Activated CD8-positive, alpha-beta memory T cell treated with anti-CD3 and anti-CD28 coated beads for 48 hours (primary cell): ENCODE measurements around the gene TMEM169.
"Not testable (repeated sequence)": the region's sequence is repeated elsewhere in the genome, so short reads cannot be mapped to it uniquely, and the experiment has no call there.

Source experiments
- DNase-seq, 3 experiments: peaks; one replicate each; pipeline ENCODE4 v3.0.0-alpha.2; 2020; ENCODE audit warnings: low read depth in 2 of 3, low spot score in 2 of 3

Gene TMEM169

DNA sequence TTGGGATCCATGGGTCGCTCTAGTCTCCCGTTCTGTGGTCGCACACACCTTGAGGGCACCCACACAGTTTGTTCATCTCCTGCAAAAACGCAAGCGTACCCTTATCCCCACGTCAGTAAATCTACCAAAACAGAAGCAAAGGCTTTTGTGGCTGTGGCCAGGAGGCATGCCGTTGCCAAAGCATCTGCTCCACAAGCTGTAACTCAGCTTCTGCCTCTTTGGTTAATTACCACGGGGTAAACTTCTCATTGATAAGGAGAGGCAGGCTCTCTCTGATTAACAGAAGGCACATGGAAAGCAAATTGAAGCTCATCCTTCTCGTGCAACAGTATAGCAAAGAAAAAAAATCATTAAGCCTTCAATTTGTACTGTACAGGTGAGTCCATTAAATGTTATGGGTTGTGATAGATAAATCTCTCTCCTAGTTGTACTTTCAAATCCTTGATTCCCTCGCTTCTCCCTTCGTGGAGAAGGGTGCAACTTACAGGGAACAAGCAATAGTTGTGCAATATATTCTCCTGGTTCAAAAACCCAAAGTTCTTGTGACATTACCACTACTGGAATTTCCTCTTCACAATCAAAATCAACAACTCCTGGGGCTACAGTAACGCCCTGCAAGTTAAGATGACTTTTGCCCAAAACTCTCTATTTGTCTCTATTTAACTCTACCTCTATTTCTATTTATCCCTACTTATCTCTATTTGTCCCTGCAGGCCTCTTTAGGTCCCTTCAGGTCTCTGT, 10.4 kb upstream of the TMEM169 start:
- DNase-seq, result no peak

DNA sequence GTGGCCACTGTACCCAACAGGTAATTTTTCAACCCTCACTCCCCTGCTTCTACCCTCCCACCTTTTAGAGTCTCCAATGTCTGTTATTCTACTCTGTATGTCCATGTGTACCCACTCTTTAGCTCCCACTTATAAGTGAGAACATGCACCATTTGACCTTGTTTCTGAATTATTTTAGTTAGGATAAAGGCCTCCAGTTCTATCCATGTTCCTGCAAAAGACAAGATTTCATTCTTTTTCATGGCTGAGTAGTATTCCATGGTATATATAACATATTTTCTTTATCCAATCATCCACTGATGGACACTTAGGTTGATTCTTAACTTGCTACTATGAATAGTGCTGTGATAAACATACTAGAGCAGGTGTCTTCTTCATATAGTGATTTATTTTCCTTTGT, 9.2 kb upstream of the TMEM169 start:
- DNase-seq, result no peak

DNA sequence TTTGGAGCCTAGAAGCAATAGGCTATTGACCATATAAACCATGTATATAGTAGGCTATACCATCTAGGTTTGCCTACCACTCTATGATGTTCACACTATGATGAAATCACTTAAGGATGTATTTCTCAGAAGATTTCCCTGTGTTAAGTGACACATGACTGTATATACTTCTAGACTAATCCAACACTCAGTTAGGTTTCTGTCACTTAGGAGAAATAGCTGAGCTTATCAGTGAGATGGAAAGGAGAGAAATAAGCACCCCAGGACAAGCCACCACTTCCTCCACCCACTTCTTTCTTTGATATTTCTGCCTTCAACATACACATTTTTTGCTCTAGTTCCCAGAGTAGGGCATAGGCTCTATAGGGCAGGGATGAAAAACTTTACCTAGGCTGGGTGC, 7.9 kb upstream of the TMEM169 start:
- no peak for DNase-seq

DNA sequence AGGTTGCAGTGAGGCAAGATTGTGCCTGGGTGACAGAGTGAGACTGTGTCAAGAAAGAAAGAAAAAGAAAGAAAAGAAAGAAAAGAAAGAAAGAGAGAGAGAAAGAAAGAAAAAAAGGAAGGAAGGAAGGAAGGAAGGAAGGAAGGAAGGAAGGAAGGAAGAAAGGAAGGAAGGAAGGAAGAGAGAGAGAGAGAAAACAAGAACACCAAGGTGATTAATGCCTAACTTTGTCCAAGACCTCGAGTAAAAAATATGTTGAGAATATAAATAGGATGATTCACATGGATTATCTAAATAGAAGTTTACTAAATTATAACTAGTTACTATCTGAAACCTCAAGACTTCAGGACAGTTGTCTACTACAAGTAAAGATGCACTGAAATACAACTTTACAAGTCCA, 7.3 kb upstream of the TMEM169 start:
- no peak for DNase-seq

DNA sequence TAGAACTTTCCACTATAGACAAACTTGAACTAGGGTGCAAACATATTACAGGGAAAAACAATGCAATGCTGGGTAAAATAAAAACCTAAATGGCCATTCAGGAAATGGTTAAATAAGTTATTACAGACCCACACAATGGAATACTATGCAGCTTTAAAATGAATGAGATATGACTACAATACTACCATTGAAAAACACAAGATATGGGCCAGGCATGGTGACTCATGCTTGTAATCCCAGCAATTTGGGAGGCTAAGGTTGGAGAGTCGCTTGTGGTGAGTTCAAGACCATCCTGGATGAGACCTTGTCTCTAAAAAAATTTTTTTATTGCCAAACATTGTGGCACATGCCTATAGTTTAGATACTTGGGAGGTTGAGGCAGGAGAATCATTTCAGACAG, 6.9 kb upstream of the TMEM169 start:
- no peak for DNase-seq

DNA sequence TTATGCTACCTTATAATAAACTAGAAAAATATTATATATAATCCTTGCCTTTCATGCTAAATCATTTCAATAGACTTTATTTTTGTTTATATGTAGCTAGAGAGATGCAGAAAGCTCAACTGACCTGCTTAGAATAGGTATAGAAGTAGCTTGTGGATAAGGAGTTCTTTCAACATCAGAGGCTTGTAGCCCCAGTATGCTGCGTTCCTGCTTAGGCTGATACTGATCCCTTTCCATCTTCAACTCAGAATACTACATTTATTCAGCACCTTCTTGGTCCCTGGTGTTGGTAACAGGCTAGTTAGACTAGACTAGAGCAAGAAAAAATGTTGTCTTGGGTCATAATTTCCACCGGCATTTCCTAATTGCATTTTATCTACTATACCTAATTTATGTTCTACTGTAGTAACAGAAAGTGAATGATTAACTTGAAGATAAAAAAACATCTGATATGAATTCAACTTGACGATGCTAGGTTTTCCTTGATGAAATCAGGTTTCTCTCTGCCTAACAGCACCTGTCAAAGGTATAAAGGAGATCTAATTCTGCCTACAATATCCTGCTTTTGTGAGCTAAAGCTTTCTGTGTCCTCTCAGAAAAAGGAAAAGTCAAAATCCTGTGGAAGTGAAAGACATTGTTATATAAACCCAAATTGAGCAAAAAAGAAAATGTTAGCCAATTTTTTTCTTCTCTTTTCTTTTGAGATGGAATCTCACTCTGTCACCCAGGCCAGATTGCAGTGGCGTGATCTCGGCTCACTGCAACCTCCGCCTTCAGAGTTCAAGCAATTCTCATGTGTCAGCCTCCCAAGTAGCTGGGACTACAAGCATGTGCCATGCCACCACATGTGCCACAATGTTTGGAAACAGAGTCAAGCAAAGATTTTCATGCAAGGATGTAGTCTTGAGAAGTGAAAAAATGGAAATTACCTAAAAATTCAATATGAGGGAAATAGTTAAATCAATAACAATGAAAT, 5.9 kb upstream of the TMEM169 start:
- DNase-seq, result no peak

DNA sequence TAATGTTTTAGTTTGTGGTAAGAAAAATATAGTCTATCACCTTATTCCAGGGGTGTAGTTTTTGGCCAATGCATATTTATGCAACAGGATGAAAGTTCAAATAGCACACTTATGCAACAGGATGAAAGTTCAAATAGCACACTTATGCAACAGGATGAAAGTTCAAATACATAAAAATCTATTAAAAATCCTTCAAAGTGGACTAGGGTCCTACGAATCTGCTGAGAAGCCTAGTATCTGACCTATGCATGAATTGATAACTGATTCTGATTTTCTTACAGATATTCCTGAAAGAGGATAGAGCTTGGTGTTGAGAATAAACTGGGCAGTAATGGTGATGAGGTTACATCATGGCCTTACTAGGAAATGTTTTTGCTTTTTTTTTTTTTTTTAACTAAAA, 2.9 kb upstream of the TMEM169 start:
- no peak for DNase-seq

DNA sequence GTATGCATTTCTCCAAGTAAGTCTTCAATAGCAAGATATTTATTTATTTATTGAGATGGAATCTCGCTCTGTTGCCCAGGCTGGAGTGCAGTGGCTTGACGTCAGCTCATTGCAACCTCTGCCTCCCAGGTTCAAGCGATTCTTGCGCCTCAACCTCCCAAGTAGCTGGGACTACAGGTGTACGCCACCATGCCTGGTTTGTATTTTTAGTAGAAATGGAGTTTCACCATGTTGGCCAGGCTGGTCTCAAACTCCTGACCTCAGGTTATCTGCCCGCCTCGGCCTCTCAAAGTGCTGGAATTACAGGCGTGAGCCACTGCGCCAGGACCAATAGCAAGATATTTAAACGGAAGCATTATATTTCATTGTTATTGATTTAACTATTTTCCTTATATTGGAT, 1.7 kb upstream of the TMEM169 start:
- DNase-seq, result not testable (repeated sequence)

DNA sequence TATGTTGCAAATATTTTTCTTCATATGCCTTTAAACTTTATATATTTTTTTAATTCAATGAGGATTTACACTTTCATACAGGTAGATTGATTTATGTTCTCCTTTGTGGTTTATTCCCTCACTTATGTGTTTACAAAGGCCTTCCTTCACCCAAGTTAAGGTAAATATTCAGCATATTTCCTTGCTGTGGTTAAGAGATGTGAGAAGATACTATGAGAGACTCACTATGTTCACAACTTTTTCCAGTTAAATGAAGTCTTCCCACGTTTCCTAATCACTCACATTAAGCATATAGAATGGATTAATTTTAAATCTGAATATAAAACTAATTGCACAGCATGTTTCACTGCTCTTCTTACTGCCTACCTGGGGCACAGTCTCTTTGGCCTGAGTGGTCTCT, 707 bp upstream of the TMEM169 start:
- no peak for DNase-seq

DNA sequence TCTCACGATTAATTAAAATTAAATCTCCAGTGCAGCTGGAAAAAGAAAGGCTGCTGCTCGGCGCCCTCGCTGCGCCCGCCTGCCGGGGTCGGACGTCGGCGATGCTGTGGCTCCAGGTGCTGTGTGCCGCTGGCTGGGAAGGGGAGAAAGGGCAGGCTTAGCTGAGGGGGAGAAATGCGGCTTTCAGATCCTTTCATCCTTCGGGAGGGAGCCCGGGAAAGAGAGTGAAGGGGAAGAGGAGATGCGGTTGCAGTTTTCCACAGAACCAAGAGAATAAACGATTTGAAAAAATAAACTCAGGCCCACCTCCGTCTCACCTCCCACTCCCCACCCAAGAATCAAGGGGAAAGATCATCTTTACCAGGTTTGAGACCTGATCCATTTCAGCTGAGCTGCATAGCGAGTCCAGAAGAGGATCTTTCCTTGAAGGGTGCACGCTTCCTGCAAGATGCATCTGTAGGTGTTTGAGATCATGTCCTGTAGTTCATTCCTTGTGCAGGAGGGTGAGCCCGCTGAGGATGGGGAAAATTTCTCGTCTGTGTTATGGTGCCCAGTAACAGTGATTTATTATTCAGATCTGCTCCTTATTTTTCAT, 495 bp downstream of the TMEM169 start:
- no peak for DNase-seq

DNA sequence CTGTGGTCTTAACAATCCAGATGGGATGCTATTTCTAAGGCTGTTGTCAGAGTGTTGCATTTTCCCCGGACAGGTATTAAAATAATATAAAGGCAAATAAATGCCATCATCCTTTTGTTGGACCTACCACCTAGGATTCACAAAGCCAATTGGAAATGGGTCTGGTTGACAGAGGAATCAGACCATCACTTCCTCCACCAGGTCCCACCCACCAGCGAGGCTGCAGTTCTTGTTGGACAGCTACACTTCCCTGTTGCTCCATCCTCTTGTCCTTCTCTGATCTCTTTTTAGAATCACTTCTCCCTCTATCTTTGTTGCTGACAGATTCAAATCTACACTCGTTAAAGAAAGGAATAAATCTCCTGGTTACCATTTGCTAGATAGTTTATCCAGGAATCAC, 1.1 kb downstream of the TMEM169 start:
- DNase-seq, result no peak

DNA sequence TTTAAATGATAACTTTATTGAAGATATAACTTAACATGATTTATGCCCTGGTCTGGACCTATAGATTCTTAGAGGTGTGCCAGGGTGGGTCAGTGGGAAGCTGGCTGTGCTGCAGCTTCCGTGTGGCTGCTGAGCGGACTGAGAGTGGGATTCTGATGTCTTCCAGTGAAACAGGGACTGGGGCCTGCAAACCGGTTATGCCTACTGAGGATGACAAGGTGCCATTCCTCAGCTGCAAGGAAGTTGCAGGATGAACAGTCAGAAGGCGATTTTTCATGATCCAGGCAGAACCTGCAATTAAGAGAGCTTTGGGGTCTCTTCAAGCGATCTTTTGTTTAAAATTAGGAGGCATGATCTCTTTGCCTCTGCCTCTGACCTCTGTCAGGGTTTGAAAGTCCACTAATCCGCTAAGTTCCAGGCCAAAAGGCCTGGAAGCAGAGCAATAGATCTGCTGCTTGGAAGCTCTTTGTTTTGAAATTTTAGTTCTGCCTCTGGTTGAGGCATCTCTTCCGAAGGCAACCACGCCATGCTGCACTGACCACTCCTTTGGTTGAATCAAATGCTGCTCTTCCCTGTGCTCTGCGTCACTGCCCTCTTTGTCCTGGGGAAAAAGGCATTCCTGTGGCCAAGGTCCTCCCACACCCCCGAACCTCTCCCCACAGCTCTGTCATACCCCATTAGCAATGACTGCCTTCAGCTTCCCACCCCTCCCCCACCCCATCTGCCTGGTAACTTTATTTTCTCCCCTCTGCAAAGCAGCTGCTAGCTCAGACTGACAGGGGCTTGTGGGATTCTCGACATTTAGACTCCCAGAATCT, 2.0 kb downstream of the TMEM169 start:
- no peak for DNase-seq

DNA sequence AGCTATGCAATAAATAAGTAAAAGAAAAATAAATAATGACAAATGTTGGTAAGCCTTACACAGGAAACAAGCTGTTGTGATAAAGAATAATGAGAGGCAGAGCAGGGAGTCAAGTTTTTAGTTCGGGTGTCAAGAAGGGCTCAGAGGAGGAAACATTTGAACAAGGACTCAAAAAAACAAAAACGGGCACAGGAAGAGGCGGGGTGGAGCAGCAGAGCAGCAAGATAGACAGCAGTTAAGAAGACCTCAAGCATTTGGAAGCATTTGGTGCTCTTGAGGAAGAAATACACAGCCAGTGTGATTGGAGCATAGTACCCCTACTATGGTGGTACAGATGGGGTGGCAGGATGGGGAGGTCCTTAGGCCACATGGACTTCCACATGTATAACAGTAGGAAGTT, 2.8 kb downstream of the TMEM169 start:
- no peak for DNase-seq

DNA sequence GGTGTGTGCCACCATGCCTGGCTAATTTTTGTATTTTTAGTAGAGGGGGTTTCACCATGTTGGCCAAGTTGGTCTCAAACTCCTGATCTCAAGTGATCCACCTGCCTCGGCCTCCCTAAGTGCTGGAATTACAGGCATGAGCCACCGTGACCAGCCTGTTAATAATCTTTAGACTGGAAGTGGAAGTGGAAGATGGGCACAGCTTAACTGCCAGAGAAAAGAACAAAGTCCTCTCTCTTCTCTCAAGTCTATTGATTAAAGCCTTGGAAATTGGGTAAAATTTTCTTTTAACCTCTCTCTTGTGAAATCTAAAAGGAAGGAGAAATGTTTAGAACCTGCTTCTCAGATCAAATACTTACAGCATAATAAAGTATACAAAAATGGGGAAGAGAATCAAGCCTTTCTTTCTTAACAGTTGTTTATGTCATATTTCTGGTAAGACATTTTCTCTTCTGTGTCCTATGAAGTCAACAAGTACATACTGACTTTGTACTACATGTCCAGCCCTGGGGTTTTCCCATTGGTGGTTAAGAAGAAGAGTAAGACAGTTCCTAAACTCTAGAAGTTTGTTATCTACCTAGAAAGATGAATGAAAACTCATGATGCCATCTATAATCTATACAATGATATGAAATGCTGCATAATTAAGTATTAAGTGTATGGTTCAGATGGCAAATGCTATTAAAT, 4.6 kb downstream of the TMEM169 start:
- DNase-seq, result no peak

DNA sequence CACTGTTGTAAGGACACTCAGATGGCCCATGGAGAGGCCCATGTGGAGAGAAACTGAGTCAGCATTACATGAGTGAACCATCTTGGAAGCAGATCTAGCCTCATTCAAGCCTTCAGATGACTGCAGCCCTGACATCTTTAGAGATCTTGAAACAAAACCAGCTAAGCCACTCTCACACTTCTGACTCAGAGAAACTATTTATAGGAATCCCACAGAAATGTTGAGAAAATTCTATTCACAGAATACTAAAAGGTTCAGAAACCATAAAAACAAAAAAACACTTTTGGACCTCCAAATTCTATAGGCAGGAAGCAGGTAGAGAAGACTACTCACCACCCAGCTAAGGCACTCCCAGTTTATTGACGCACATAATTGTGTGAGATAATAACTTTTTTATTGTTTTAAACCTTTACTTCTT, 8.7 kb downstream of the TMEM169 start:
- no peak for DNase-seq

DNA sequence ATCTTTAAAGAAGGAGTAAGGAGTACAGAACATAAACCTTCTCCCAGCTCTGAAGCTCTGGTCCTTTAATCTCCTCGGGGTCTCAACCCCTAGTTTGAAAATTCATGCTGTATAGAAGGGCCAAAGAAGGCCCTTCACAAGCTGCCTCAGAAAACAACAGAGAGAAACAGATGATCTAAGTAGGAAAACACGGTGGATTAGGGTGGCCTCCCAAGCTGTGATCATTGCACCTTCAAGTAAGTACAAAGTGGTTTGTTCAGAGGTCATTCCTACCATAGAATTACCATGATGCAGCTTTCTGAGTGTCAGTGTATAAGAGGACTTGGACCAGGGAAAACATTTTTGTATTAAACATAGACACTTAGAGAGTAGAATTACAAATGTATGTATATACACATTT, 10.9 kb downstream of the TMEM169 start:
- DNase-seq, result no peak

DNA sequence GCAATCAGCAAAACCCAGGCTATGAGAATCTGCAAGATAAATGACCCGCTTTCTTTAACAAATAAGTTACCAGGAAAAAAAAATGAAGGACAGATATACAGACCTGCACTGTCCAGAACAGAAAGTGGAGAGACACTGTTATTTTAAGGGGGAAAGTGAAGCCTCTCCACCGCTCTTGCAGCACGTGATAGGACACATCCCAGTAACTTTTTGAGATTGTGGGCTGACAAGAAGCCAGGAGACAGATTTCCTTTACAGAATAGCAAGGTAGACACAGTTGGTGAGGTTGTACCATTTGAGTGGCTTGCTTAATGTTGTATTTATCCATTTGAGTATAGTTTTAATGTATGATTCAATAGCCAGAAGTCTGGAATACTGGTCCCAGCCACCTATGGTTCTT, 13.0 kb downstream of the TMEM169 start:
- DNase-seq, result no peak

DNA sequence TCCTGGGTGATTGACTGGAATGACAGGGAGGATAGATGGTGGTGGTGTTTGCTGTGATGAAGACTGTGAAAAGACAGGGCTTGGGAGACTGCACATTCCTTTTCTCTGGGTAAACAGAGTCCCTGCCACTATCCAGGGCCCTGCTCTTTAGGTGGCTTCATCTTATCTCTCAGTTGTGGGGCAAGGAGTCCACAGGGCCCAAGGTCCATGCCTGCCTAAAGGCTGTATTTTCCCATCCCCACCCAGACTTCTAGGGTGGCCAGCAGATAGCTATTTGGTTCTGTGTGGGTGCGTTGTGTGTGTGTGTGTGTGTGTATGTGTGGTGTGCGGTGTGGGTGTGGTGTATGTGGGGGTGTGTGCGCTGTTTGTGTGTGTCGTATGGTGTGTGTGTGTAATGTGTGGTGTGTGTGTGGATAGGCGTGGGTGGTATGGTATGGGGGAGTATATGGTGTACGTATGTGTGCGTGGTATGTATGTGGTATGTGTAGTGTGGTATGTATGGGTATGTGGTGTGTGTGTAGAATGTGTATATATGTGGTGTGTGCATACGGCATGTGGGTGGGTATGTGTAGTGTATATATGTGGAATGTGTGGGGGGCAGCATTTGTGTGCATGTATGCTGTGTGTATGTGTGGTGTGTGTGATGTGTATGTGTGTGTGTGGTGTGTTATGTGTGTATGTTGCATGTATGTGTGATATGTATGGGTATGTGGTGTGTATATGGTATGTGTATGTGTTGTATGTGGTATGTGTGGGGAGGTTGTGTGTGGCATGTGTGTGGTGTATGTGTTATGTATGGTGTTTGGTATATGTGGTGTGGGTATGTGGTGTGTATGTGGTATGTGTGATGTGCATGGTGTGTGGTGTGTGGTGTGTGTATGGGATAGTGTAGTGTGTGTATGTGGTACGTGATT, 17.0 kb downstream of the TMEM169 start:
- DNase-seq, result no peak

DNA sequence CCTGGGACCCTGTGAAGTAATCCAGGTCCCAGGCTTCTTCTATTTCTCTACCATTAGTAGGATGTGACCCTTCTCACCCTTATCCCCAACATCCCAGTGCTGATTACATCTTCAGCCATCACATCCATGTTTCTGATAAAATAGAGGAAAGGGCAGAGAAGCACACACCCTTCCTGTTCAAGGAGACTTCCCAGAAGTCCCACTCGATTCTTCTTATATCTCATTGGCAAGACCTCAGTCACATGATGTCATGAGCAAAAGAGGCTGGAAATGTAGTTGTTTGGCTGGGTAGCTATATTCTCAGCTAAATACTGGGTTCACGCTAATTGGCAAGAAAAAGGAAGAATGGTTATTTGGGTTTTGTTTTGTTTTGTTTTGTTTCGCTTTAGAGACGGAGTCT, 19.4 kb downstream of the TMEM169 start:
- no peak for DNase-seq

DNA sequence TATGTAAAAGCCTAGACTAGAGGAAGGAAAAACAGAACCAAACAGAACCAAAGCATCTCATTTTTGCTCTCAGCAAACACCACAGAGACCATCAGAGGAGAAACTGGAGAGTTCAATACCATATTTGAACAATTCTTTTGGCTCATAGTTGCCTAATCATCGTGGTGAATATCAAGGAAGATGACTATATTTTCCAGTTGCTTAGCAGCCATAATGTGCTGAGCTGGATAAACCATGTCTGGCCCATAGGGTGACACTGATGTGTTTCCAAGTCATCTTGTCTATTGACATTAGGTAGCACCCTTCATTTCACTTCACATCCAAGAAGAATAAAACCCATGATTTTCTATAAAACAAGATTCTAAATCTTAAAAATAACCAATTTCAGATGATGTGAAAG, 21.5 kb downstream of the TMEM169 start:
- DNase-seq, result no peak
